ENCODE measurements around the gene RYR3.

DNA sequence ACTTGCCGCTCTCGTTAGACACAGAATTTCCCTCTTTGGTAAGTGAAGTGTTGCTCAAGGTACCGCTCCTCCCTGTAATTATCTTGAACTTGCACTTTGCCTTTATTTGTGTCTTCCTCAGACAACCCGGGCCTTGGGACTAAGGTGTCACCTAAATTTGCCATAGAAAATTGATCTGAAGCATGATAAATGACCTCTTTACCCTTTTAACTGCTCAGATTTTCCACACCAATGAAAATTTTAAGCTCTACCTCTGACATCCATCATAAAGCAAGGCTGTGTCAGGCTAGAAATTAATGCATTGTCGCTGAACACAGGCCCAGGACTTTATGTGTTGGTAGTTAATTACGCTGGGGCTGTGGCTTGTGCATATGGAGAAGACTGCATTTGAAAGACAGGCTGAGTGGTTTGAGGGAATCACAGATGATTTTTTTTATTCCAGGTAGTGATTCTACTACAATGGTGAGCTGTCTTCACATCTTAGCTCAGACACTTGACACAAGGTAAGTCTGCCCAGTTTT is 458.0 kb downstream of the RYR3 start:
- TF ChIP-seq ZSCAN23 (tag by site-specific recombination; IDR thresholded peaks at IDR 0.05), result no peak
- TF ChIP-seq, protein P1, sequence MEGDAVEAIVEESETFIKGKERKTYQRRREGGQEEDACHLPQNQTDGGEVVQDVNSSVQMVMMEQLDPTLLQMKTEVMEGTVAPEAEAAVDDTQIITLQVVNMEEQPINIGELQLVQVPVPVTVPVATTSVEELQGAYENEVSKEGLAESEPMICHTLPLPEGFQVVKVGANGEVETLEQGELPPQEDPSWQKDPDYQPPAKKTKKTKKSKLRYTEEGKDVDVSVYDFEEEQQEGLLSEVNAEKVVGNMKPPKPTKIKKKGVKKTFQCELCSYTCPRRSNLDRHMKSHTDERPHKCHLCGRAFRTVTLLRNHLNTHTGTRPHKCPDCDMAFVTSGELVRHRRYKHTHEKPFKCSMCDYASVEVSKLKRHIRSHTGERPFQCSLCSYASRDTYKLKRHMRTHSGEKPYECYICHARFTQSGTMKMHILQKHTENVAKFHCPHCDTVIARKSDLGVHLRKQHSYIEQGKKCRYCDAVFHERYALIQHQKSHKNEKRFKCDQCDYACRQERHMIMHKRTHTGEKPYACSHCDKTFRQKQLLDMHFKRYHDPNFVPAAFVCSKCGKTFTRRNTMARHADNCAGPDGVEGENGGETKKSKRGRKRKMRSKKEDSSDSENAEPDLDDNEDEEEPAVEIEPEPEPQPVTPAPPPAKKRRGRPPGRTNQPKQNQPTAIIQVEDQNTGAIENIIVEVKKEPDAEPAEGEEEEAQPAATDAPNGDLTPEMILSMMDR (tag by site-specific recombination; IDR thresholded peaks at IDR 0.05), result no peak
- no peak for TF ChIP-seq ZNF791 (tag by site-specific recombination; IDR thresholded peaks at IDR 0.05)
- TF ChIP-seq, protein P2, sequence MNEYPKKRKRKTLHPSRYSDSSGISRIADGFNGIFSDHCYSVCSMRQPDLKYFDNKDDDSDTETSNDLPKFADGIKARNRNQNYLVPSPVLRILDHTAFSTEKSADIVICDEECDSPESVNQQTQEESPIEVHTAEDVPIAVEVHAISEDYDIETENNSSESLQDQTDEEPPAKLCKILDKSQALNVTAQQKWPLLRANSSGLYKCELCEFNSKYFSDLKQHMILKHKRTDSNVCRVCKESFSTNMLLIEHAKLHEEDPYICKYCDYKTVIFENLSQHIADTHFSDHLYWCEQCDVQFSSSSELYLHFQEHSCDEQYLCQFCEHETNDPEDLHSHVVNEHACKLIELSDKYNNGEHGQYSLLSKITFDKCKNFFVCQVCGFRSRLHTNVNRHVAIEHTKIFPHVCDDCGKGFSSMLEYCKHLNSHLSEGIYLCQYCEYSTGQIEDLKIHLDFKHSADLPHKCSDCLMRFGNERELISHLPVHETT (tag by site-specific recombination; IDR thresholded peaks at IDR 0.05), result no peak
- TF ChIP-seq ZNF777 (tag by site-specific recombination; IDR thresholded peaks at IDR 0.05; ENCODE audit: borderline replicate concordance), result no peak
- no peak for TF ChIP-seq ZBTB1 (tag by site-specific recombination; IDR thresholded peaks at IDR 0.05)
- TF ChIP-seq ZFP3 (tag by site-specific recombination; IDR thresholded peaks at IDR 0.05; ENCODE audit: low read depth), result no peak

All from HEK293 (cell line).